ENCODE measurements around the gene SLC25A43.

- TF ChIP-seq FOXM1 (IDR thresholded peaks at IDR 0.05; ENCODE audit: borderline replicate concordance, low read depth) (no peak), MAX (IDR thresholded peaks at IDR 0.05) (no peak), REST (IDR thresholded peaks at IDR 0.05; ENCODE audit: low read depth) (no peak), CEBPB (IDR thresholded peaks at IDR 0.05) (no peak), ZBTB7A (IDR thresholded peaks at IDR 0.05; ENCODE audit: low read depth) (no peak), EP300 (IDR thresholded peaks at IDR 0.05; ENCODE audit: borderline replicate concordance) (no peak), NFIC (IDR thresholded peaks at IDR 0.05) (no peak)
- TF ChIP-seq, protein P1, sequence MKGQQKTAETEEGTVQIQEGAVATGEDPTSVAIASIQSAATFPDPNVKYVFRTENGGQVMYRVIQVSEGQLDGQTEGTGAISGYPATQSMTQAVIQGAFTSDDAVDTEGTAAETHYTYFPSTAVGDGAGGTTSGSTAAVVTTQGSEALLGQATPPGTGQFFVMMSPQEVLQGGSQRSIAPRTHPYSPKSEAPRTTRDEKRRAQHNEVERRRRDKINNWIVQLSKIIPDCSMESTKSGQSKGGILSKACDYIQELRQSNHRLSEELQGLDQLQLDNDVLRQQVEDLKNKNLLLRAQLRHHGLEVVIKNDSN (IDR thresholded peaks at IDR 0.05): no peak
These were observed 67.8 kb downstream of the SLC25A43 start for GRCh38 chrX:119466970-119467369.

All from Ishikawa (cell line).